Uterus (tissue), 2 donors: ENCODE measurements around the gene ARHGAP9.

Experiments used
- CTCF ChIP-seq, 4 experiments: fragments of 200-600 bp in 2 of 4; fragments of 450-650 bp in 2 of 4; sonication (generic) in 2 of 4; IDR thresholded peaks; one replicate each; pipeline ENCODE4 v1.5.1; 2016 to 2019; ENCODE audit warnings: antibody characterized with exemption in 4 of 4, mild to moderate bottlenecking in 2 of 4, moderate library complexity in 1 of 4
- POLR2A ChIP-seq, 2 donors: fragments of 450-650 bp; IDR thresholded peaks; one replicate each; pipeline ENCODE4 v1.6.1; 2016; ENCODE audit warnings: antibody characterized with exemption in 2 of 2, mild to moderate bottlenecking in 1 of 2, moderate library complexity in 1 of 2

- TF ChIP-seq POLR2A (IDR thresholded peaks at IDR 0.05) = no peak
- TF ChIP-seq CTCF (IDR thresholded peaks at IDR 0.05) = no peak
Observed at GRCh38 chr12:57474862-57475261, 4.8 kb downstream of the ARHGAP9 start.
